Naive thymus-derived CD4-positive, alpha-beta T cell (primary cell): ENCODE measurements around the gene PIK3C3. TPM values are rescaled to one million over a fixed set of nuclear protein-coding genes. Genes with fewer than 3 reads are reported as not detected.

Source experiments
- ATAC-seq: fragments of 150-1000 bp; cut with Tn5 transposase; 2 replicates; pipeline ENCODE4 v1.10.0; 2021; ENCODE audit warnings: mild to moderate bottlenecking, moderate library complexity
- CTCF ChIA-PET: fragments of 350-600 bp; sonication (Branson Sonifier 250); formaldehyde crosslinking; loops from one replicate; lab custom pipeline; 2021; ENCODE audit warnings: antibody characterized with exemption; lab: Charles Lee
- POLR2A ChIA-PET: fragments of 350-600 bp; sonication (Branson Sonifier 250); formaldehyde crosslinking; loops from one replicate; lab custom pipeline; 2021; ENCODE audit warnings: antibody characterized with exemption, inconsistent platforms; lab: Charles Lee
- DNase-seq, 9 donors: peaks; one replicate each; pipeline versions ENCODE4 v3.0.0 to v3.0.0-alpha.2; 2020 to 2022; ENCODE audit warnings: mixed read lengths in 1 of 9
- H3K27ac ChIP-seq: one replicate; pipeline ENCODE4 v1.7.0; 2013; ENCODE audit warnings: mild to moderate bottlenecking, low read depth, low read length, moderate library complexity
- H3K27me3 ChIP-seq, 2 donors: one replicate each; pipeline ENCODE4 v1.7.0; 2013; ENCODE audit warnings: low read length in 2 of 2, mild to moderate bottlenecking in 2 of 2, moderate library complexity in 2 of 2; ENCODE audit not compliant: control insufficient read depth in 2 of 2, insufficient read depth in 2 of 2
- H3K36me3 ChIP-seq, 3 experiments: 1 replicate in 2 of 3; 2 replicates in 1 of 3; pipeline ENCODE4 v1.7.0; 2013; ENCODE audit warnings: low read length in 3 of 3, mild to moderate bottlenecking in 3 of 3, moderate library complexity in 1 of 3; ENCODE audit not compliant: insufficient read depth in 3 of 3, control insufficient read depth in 2 of 3
- H3K4me1 ChIP-seq, 2 donors: one replicate each; pipeline ENCODE4 v1.7.0; 2013; ENCODE audit warnings: low read length in 2 of 2, mild to moderate bottlenecking in 2 of 2, moderate library complexity in 1 of 2; ENCODE audit not compliant: control insufficient read depth in 2 of 2, insufficient read depth in 2 of 2
- H3K4me3 ChIP-seq: 2 replicates; pipeline ENCODE4 v1.7.0; 2013; ENCODE audit warnings: mild to moderate bottlenecking, low read length
- H3K9me3 ChIP-seq, 3 experiments: 1 replicate in 2 of 3; 2 replicates in 1 of 3; pipeline ENCODE4 v1.7.0; 2013; ENCODE audit warnings: low read length in 3 of 3; ENCODE audit not compliant: control insufficient read depth in 2 of 3
- H3K27ac Mint-ChIP-seq, 9 donors: one replicate each; pipeline ENCODE4 v1.8.0; 2020 to 2022; ENCODE audit warnings: mixed read lengths in 9 of 9, mild to moderate bottlenecking in 8 of 9, moderate library complexity in 5 of 9, inconsistent platforms in 2 of 9
- H3K27me3 Mint-ChIP-seq, 5 donors: one replicate each; pipeline ENCODE4 v1.8.0; 2021 to 2022; ENCODE audit warnings: mixed read lengths in 5 of 5, mild to moderate bottlenecking in 1 of 5
- H3K36me3 Mint-ChIP-seq, 5 donors: one replicate each; pipeline ENCODE4 v1.8.0; 2020 to 2022; ENCODE audit warnings: mixed read lengths in 5 of 5, mild to moderate bottlenecking in 3 of 5, inconsistent platforms in 1 of 5
- H3K4me1 Mint-ChIP-seq, 7 donors: one replicate each; pipeline ENCODE4 v1.8.0; 2020 to 2022; ENCODE audit warnings: mixed read lengths in 7 of 7, mild to moderate bottlenecking in 3 of 7, inconsistent platforms in 1 of 7
- H3K4me3 Mint-ChIP-seq, 10 donors: one replicate each; pipeline ENCODE4 v1.8.0; 2020 to 2022; ENCODE audit warnings: mild to moderate bottlenecking in 10 of 10, mixed read lengths in 10 of 10, moderate library complexity in 6 of 10, inconsistent platforms in 2 of 10
- H3K9me3 Mint-ChIP-seq, 11 donors: one replicate each; pipeline ENCODE4 v1.8.0; 2020 to 2022; ENCODE audit warnings: mixed read lengths in 11 of 11, mild to moderate bottlenecking in 4 of 11, inconsistent platforms in 1 of 11, moderate library complexity in 1 of 11
- intact Hi-C, 2 donors: fragments of 100-400 bp; cut with micrococcal nuclease; formaldehyde crosslinking; loops; one replicate each; pipeline ENCODE4 v1.15.1; 2023
- polyA plus RNA-seq, 2 donors: library from polyadenylated mRNA; unstranded; fragments of 300-500 nt; fragmentation: Illumina TruSeq; gene quantifications; one replicate each; pipeline ENCODE4 v1.2.3, GENCODE V29; 2021
- total RNA-seq, 6 experiments: library from RNA in 5 of 6; stranded (reverse) in 5 of 6; gene quantifications; 1 replicate in 5 of 6; 2 replicates in 1 of 6; pipeline ENCODE4 v1.2.3 and lab custom pipeline; 2021 to 2026

Gene PIK3C3
- total and polyA plus RNA-seq, 7 experiments from 2014 or later = 30.6 to 76.9 (median 58.6) TPM

DNA sequence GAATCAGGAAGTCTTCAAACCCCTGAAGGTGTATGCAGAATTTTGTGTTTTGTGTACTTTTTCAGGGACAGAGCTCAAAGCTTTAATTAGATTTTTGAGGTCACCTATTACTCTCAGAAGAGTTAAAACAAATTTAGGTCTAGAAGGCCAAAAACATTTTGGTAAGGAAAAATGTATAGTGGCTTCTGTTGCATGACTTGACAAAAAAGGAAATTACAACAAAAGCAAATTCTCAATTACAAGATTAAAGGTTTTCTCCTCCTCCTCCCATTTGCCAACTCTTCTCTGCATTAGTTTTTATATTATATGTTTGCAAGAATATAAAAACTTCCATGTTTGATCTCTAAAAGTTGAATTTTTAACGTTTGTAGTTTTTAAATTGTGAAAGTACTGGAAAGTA, 4.0 kb downstream of the PIK3C3 start:
- intact Hi-C loops = loop anchor here in 1 of 2 donors (5.0 kb wide), 1 partner anchor 93 kb away; no protein-coding TSS in a partner anchor
- ATAC-seq (no peak), DNase-seq (no peak)
- Mint-ChIP-seq H3K4me1 (peaks cover 32 to 89% (median 68%) of the 10 kb centered on the region in 7 donors), H3K27me3 (no peaks in the 10 kb centered on the region), H3K27ac (no peak overlapping the region), H3K9me3 (no peaks in the 10 kb centered on the region), H3K36me3 (peaks cover 7 to 44% (median 36%) of the 10 kb centered on the region in 5 donors), H3K4me3 (peak overlapping the region in 1 of 10 donors; percentile 98)
- Histone ChIP-seq H3K27ac (no peak overlapping the region), H3K4me3 (no peak overlapping the region), H3K27me3 (no peaks in the 10 kb centered on the region), H3K36me3 (peaks cover 0 to 20% (median 0%) of the 10 kb centered on the region in 3 experiments), H3K4me1 (peaks cover 28 to 31% of the 10 kb centered on the region in 2 donors), H3K9me3 (no peaks in the 10 kb centered on the region)
- POLR2A ChIA-PET = interaction anchor here (1.0 kb wide), 1 partner anchor 24 kb away, joined by 3 read pairs; no protein-coding TSS in a partner anchor
- CTCF ChIA-PET = interaction anchor here (1.2 kb wide), 1 partner anchor 95 kb away, joined by 3 read pairs; no protein-coding TSS in a partner anchor

DNA sequence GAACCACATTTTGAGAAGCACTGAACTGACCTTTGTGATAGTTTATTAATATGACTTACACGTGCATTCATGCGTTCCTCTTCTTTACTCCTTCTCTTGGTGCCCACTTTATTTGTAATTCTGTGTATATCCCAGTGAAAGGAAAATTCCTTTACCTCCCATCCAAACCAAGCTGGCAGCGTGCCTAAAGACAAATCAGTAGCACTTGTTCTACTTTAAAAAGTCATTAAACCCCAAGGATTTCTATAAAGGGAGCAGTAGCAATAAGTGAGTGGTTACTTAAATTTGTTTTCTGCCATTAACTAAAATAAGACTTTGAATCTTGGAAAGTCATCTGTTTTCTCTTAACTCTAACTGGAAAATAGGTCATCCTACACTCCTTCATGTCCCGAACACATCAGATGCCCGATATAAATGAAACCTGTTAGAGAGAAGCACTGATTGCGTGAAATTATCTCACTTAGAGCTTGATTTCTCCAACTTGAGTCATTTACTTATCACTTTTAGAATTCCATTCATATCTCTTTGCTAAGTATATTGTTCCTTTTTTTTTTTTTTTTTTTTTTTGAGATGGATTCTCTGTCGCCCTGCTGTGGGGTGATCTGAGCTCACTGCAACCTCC, 10.7 kb downstream of the PIK3C3 start:
- ChIA-PET POLR2A (no interaction called here), CTCF (no interaction called here)
- Mint-ChIP-seq H3K27me3 (no peaks in the 10 kb centered on the region), H3K4me3 (no peak overlapping the region), H3K4me1 (peaks cover 11 to 82% (median 66%) of the 10 kb centered on the region in 7 donors), H3K36me3 (peaks cover 0 to 57% (median 32%) of the 10 kb centered on the region in 5 donors), H3K27ac (peak overlapping the region in 1 of 9 donors; percentile 56), H3K9me3 (no peaks in the 10 kb centered on the region)
- Histone ChIP-seq H3K27ac (no peak overlapping the region), H3K36me3 (peaks cover 5 to 39% (median 7%) of the 10 kb centered on the region in 3 experiments), H3K4me3 (no peak overlapping the region), H3K9me3 (no peaks in the 10 kb centered on the region), H3K27me3 (no peaks in the 10 kb centered on the region), H3K4me1 (peaks cover 0 to 4% of the 10 kb centered on the region in 2 donors)
- intact Hi-C loops = loop anchor here in 1 of 2 donors (2.0 kb wide), 1 partner anchor 13 kb away; no protein-coding TSS in a partner anchor
- no peak for DNase-seq
- no peak for ATAC-seq

DNA sequence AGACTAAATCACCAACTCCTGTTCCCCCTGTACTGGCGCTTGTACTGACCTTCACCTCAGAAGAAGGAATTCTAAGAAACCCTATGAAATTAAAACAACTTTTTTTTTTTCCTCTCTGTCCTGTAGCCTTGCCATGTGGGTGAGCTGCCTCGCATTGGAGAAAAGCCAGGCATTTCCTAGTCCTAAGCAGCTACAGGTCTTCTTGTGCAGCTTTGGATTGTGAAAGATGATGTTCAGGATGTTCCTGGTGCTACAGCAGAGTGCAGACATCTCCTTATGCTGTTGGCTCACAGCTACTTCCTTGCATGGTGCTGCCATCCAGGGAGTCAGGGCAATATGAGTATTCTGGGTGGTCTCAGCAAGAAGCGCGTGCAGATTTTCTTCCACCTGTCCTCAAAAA, 11.9 kb downstream of the PIK3C3 start:
- H3K27me3 ChIP-seq = no peaks in the 10 kb centered on the region
- ATAC-seq (no peak), DNase-seq (no peak)
- intact Hi-C loops = no loop called here
- H3K27ac ChIP-seq = no peak overlapping the region
- H3K27me3 Mint-ChIP-seq = no peaks in the 10 kb centered on the region
- H3K36me3 ChIP-seq = peaks cover 5 to 38% (median 11%) of the 10 kb centered on the region in 3 experiments
- ChIA-PET CTCF (interaction anchor here (0.6 to 1.2 kb wide), 2 partner anchors 12 to 83 kb away, joined by 3 to 4 read pairs; no protein-coding TSS in a partner anchor), POLR2A (interaction anchor here (0.7 kb wide), 1 partner anchor 11 kb away, joined by 3 read pairs; no protein-coding TSS in a partner anchor)
- H3K4me3 ChIP-seq = no peak overlapping the region
- H3K4me1 Mint-ChIP-seq = peaks cover 11 to 79% (median 66%) of the 10 kb centered on the region in 7 donors
- peaks cover 0 to 4% of the 10 kb centered on the region in 2 donors for H3K4me1 ChIP-seq
- H3K9me3 Mint-ChIP-seq = no peaks in the 10 kb centered on the region
- no peak overlapping the region for H3K27ac Mint-ChIP-seq
- H3K4me3 Mint-ChIP-seq = no peak overlapping the region
- no peaks in the 10 kb centered on the region for H3K9me3 ChIP-seq
- H3K36me3 Mint-ChIP-seq = peaks cover 0 to 54% (median 28%) of the 10 kb centered on the region in 5 donors

DNA sequence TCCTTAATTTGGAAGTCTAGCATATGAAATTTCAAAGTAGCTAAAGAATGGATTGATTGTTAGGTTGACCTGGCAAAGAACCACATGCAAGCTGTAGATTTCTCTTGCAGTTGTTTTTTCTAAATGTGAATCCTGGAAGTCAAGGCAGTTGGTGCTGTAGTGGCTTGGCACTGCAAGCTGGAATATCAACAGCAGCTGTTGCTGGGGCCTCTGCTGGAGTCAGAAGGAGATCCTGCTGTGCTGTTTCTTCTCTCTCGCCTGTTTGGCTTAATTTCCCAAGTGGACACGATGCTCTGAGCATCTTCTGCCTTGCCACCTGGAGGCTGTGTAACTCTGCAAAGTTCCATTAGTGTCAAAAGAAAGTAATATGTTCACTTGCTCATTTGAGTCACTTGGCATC, 12.6 kb downstream of the PIK3C3 start:
- Mint-ChIP-seq H3K36me3 (peaks cover 0 to 49% (median 24%) of the 10 kb centered on the region in 5 donors), H3K9me3 (no peaks in the 10 kb centered on the region), H3K27me3 (no peaks in the 10 kb centered on the region), H3K27ac (peak overlapping the region in 2 of 9 donors; percentile 29 to 52), H3K4me3 (peak overlapping the region in 2 of 10 donors; percentile 4 to 48), H3K4me1 (peaks cover 18 to 82% (median 68%) of the 10 kb centered on the region in 7 donors)
- no peaks in the 10 kb centered on the region for H3K9me3 ChIP-seq
- peaks cover 5 to 34% (median 11%) of the 10 kb centered on the region in 3 experiments for H3K36me3 ChIP-seq
- intact Hi-C loops = no loop called here
- peaks cover 3 to 11% of the 10 kb centered on the region in 2 donors for H3K4me1 ChIP-seq
- POLR2A ChIA-PET = no interaction called here
- no peak for DNase-seq
- H3K27me3 ChIP-seq = no peaks in the 10 kb centered on the region
- CTCF ChIA-PET = interaction anchor here (1.2 kb wide), 1 partner anchor 11 kb away, joined by 3 read pairs; no protein-coding TSS in a partner anchor
- H3K4me3 ChIP-seq = no peak overlapping the region
- ATAC-seq = no peak
- no peak overlapping the region for H3K27ac ChIP-seq

DNA sequence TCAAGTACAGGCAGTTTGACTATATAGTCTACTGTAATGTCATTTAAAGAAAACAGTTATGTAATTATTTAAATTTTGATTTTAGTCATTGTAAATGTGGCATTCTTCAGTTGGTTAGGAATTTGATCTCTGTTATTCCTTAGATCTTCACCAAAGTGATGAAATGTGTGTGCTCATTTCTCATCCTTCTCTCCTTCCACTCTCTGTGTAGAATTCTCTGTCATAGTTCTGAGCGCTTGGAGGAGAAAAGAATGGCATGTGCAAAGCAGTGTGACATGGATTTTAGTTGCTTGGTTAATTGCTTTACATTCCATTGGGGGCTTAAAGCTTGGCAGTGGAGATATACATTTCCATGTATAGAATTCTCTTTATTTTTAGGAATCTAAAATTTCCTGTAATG, 14.8 kb downstream of the PIK3C3 start:
- Histone ChIP-seq H3K4me3 (no peak overlapping the region), H3K4me1 (peaks cover 6 to 15% of the 10 kb centered on the region in 2 donors), H3K27me3 (no peaks in the 10 kb centered on the region), H3K36me3 (peaks cover 4 to 27% (median 11%) of the 10 kb centered on the region in 3 experiments), H3K9me3 (no peaks in the 10 kb centered on the region), H3K27ac (no peak overlapping the region)
- ChIA-PET CTCF (no interaction called here), POLR2A (no interaction called here)
- Mint-ChIP-seq H3K4me1 (peaks cover 26 to 86% (median 71%) of the 10 kb centered on the region in 7 donors), H3K27ac (peak overlapping the region in 1 of 9 donors; percentile 26), H3K4me3 (no peak overlapping the region), H3K27me3 (no peaks in the 10 kb centered on the region), H3K36me3 (peaks cover 0 to 42% (median 21%) of the 10 kb centered on the region in 5 donors), H3K9me3 (no peaks in the 10 kb centered on the region)
- ATAC-seq = no peak
- intact Hi-C loops = loop anchor here in 1 of 2 donors (2.0 kb wide), 1 partner anchor 13 kb away; no protein-coding TSS in a partner anchor
- DNase-seq = no peak

DNA sequence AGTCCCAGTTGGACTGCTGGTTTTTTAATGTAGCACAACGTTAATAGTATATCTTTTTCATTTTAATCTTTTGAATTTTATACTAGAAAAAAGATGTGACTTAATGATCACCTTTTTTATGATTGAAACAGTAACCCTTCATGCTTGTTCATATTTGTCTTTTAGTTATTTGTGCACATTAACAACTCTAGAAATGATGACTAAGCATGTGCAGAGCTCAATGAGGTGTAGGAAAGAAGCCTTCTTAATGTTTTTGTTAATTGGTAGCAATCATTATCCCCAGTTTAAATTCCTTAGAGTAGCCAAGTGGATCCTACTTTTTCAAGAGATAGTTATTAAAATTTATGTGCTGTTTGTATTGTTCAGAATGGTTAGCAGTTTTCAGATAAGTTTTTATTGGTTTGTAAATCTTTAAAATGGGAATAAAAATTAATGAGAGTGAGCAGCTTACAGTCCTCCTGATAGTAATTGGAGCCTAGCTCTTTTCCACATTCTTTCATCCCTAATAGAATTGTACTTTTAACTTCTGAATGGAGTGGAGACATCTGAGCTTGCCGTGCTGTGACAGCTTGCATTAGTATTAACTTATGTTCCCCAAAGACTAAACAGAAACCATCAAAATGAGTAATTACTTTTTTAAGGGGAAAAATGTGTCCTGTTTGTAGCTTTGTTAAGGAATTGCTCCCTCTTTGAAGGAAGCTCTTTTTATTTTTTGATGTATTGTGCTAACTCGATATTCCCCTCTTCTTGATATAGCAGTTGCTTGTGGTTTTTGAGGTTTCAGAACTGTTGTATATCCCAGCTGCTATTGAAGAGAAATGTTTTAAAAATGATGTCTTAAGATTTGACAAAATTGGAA, 17.3 kb downstream of the PIK3C3 start:
- peaks cover 34 to 89% (median 74%) of the 10 kb centered on the region in 7 donors for H3K4me1 Mint-ChIP-seq

More for the DNA sequence above, 17.3 kb downstream of the PIK3C3 start:
- Mint-ChIP-seq H3K27ac (peak overlapping the region in 3 of 9 donors; percentile 3 to 12 (median 5)), H3K4me3 (peak overlapping the region in 8 of 10 donors; percentile 21 to 55 (median 38)), H3K27me3 (no peaks in the 10 kb centered on the region), H3K9me3 (no peaks in the 10 kb centered on the region), H3K36me3 (peaks cover 0 to 33% (median 18%) of the 10 kb centered on the region in 5 donors)
- ChIA-PET CTCF (no interaction called here), POLR2A (no interaction called here)
- peaks cover 0 to 13% (median 11%) of the 10 kb centered on the region in 3 experiments for H3K36me3 ChIP-seq
- peaks cover 6 to 11% of the 10 kb centered on the region in 2 donors for H3K4me1 ChIP-seq
- H3K4me3 ChIP-seq = no peak overlapping the region
- no peak overlapping the region for H3K27ac ChIP-seq
- no peaks in the 10 kb centered on the region for H3K27me3 ChIP-seq
- ATAC-seq (no peak), DNase-seq (no peak)
- intact Hi-C loops = no loop called here
- H3K9me3 ChIP-seq = no peaks in the 10 kb centered on the region
